ENCODE data around the gene RBM6. TPM values are rescaled to one million over a fixed set of nuclear protein-coding genes. Genes with fewer than 3 reads are reported as not detected.
A peak's percentile ranks its signal among the peaks of the same experiment; 100 is the strongest.

The RBM6 gene
- total RNA-seq, 1 donor = 50.7 TPM

GRCh38 chr3:49994476-49994875, 54.5 kb downstream of the RBM6 start:
- no peak overlapping the region for H3K27ac ChIP-seq (ENCODE audit: low read depth, low read length)
- H4K20me1 ChIP-seq (ENCODE audit: insufficient read depth, low read length) = peaks cover 20% of the 10 kb centered on the region
- H3K36me3 ChIP-seq (ENCODE audit: insufficient read depth, low read length) = peaks cover 5% of the 10 kb centered on the region

GRCh38 chr3:49996016-49996415, 56.1 kb downstream of the RBM6 start:
- no peak for TF ChIP-seq CTCF (IDR thresholded peaks at IDR 0.05; ENCODE audit: extremely low read depth, low read depth, low read length)
- Histone ChIP-seq H4K20me1 (ENCODE audit: insufficient read depth, low read length) (peaks cover 20% of the 10 kb centered on the region), H3K27ac (ENCODE audit: low read depth, low read length) (no peak overlapping the region), H3K4me1 (ENCODE audit: insufficient read depth, low read length) (peaks cover 4% of the 10 kb centered on the region), H3K79me2 (ENCODE audit: insufficient read depth, low read length) (peaks cover 52% of the 10 kb centered on the region), H3K4me2 (ENCODE audit: insufficient read depth, low read length) (no peak overlapping the region), H2AFZ (ENCODE audit: low read length) (no peak overlapping the region), H3K9me3 (ENCODE audit: low read depth, low read length) (no peaks in the 10 kb centered on the region), H3K27me3 (ENCODE audit: insufficient read depth, low read length) (no peaks in the 10 kb centered on the region), H3K36me3 (ENCODE audit: insufficient read depth, low read length) (peaks cover 14% of the 10 kb centered on the region), H3K4me3 (ENCODE audit: insufficient read depth, low read length) (no peak overlapping the region)
- DNase-seq (ENCODE audit: insufficient read length, low spot score, missing footprints) = no peak

More at GRCh38 chr3:49994476-49994875, 54.5 kb downstream of the RBM6 start:
- Histone ChIP-seq H3K4me2 (ENCODE audit: insufficient read depth, low read length) (no peak overlapping the region), H2AFZ (ENCODE audit: low read length) (no peak overlapping the region), H3K4me1 (ENCODE audit: insufficient read depth, low read length) (peaks cover 4% of the 10 kb centered on the region), H3K4me3 (ENCODE audit: insufficient read depth, low read length) (no peak overlapping the region), H3K9me3 (ENCODE audit: low read depth, low read length) (no peaks in the 10 kb centered on the region), H3K79me2 (ENCODE audit: insufficient read depth, low read length) (peaks cover 45% of the 10 kb centered on the region), H3K27me3 (ENCODE audit: insufficient read depth, low read length) (no peaks in the 10 kb centered on the region)
- DNase-seq (ENCODE audit: insufficient read length, low spot score, missing footprints) = no peak
- TF ChIP-seq CTCF (IDR thresholded peaks at IDR 0.05; ENCODE audit: extremely low read depth, low read depth, low read length) = no peak

GRCh38 chr3:49997862-49998261, 57.9 kb downstream of the RBM6 start:
- no peak for TF ChIP-seq CTCF (IDR thresholded peaks at IDR 0.05; ENCODE audit: extremely low read depth, low read depth, low read length)
- Histone ChIP-seq H3K27ac (ENCODE audit: low read depth, low read length) (peak overlapping the region; percentile 27), H3K4me3 (ENCODE audit: insufficient read depth, low read length) (no peak overlapping the region), H3K36me3 (ENCODE audit: insufficient read depth, low read length) (peaks cover 22% of the 10 kb centered on the region), H3K4me1 (ENCODE audit: insufficient read depth, low read length) (peaks cover 4% of the 10 kb centered on the region), H3K9me3 (ENCODE audit: low read depth, low read length) (no peaks in the 10 kb centered on the region), H3K79me2 (ENCODE audit: insufficient read depth, low read length) (peaks cover 43% of the 10 kb centered on the region), H3K27me3 (ENCODE audit: insufficient read depth, low read length) (no peaks in the 10 kb centered on the region), H4K20me1 (ENCODE audit: insufficient read depth, low read length) (peaks cover 19% of the 10 kb centered on the region), H2AFZ (ENCODE audit: low read length) (no peak overlapping the region), H3K4me2 (ENCODE audit: insufficient read depth, low read length) (no peak overlapping the region)
- DNase-seq (ENCODE audit: insufficient read length, low spot score, missing footprints) = no peak

GRCh38 chr3:49998326-49998725, 58.4 kb downstream of the RBM6 start:
- no peak overlapping the region for H2AFZ ChIP-seq (ENCODE audit: low read length)
- no peaks in the 10 kb centered on the region for H3K27me3 ChIP-seq (ENCODE audit: insufficient read depth, low read length)
- DNase-seq (ENCODE audit: insufficient read length, low spot score, missing footprints) = peak; percentile 81
- peaks cover 40% of the 10 kb centered on the region for H3K79me2 ChIP-seq (ENCODE audit: insufficient read depth, low read length)
- H4K20me1 ChIP-seq (ENCODE audit: insufficient read depth, low read length) = peaks cover 19% of the 10 kb centered on the region
- no peaks in the 10 kb centered on the region for H3K9me3 ChIP-seq (ENCODE audit: low read depth, low read length)
- H3K36me3 ChIP-seq (ENCODE audit: insufficient read depth, low read length) = peaks cover 22% of the 10 kb centered on the region
- no peak for TF ChIP-seq CTCF (IDR thresholded peaks at IDR 0.05; ENCODE audit: extremely low read depth, low read depth, low read length)
- peak overlapping the region; percentile 28 for H3K27ac ChIP-seq (ENCODE audit: low read depth, low read length)
- H3K4me3 ChIP-seq (ENCODE audit: insufficient read depth, low read length) = no peak overlapping the region
- H3K4me1 ChIP-seq (ENCODE audit: insufficient read depth, low read length) = peaks cover 4% of the 10 kb centered on the region
- H3K4me2 ChIP-seq (ENCODE audit: insufficient read depth, low read length) = no peak overlapping the region

All from osteoblast (primary cell).